Keratinocyte (primary cell): ENCODE results near the gene ITGAD. TPM values are rescaled to one million over a fixed set of nuclear protein-coding genes. Genes with fewer than 3 reads are reported as not detected.

ENCODE experiments used
- DNase-seq: peaks from one replicate; pipeline ENCODE4 v3.0.0-alpha.2; 2011; ENCODE audit warnings: low read depth, missing footprints, low spot score
- FAIRE-seq: peaks from 2 replicates; lab custom pipeline; 2011; peaks lifted over from hg19 to GRCh38; lab: Jason Lieb, UNC
- H2AFZ ChIP-seq: 2 replicates; pipeline ENCODE4 v1.6.0; 2012; ENCODE audit warnings: low read length, control low read depth, inconsistent platforms; ENCODE audit not compliant: control insufficient read depth
- H3K27ac ChIP-seq: 2 replicates; pipeline ENCODE4 v1.5.1; 2011; ENCODE audit warnings: low read length; ENCODE audit not compliant: control insufficient read depth, insufficient read depth
- H3K27me3 ChIP-seq: 3 replicates; pipeline ENCODE4 v1.6.0; 2011; ENCODE audit warnings: low read length; ENCODE audit not compliant: control insufficient read depth, insufficient read depth; ENCODE audit errors: extremely low read depth
- H3K36me3 ChIP-seq, 2 experiments: 2 replicates in 1 of 2; 3 replicates in 1 of 2; pipeline ENCODE4 v1.5.1; 2011; ENCODE audit warnings: low read length in 2 of 2, mild to moderate bottlenecking in 1 of 2; ENCODE audit not compliant: control insufficient read depth in 2 of 2, insufficient read depth in 2 of 2; ENCODE audit errors: extremely low read depth in 1 of 2
- H3K4me1 ChIP-seq: 3 replicates; pipeline ENCODE4 v1.5.1; 2011; ENCODE audit warnings: low read length; ENCODE audit not compliant: control insufficient read depth, insufficient read depth; ENCODE audit errors: extremely low read depth
- H3K4me2 ChIP-seq: 3 replicates; pipeline ENCODE4 v1.6.0; 2011; ENCODE audit warnings: low read depth, low read length; ENCODE audit not compliant: control insufficient read depth, insufficient read depth; ENCODE audit errors: extremely low read depth
- H3K4me3 ChIP-seq, 3 experiments: fragments of 200-600 bp in 1 of 3; sonication (generic) in 1 of 3; 2 replicates in 2 of 3; 3 replicates in 1 of 3; pipeline ENCODE4 v1.5.1; 2011 to 2016; ENCODE audit warnings: low read length in 3 of 3, mild to moderate bottlenecking in 3 of 3, control low read depth in 2 of 3, inconsistent platforms in 1 of 3, low read depth in 1 of 3, mixed read lengths in 1 of 3, mixed run types in 1 of 3, moderate library complexity in 1 of 3; ENCODE audit not compliant: control insufficient read depth in 2 of 3, insufficient read depth in 2 of 3; ENCODE audit errors: extremely low read depth in 1 of 3
- H3K79me2 ChIP-seq: 2 replicates; pipeline ENCODE4 v1.6.0; 2012; ENCODE audit warnings: low read length; ENCODE audit not compliant: control insufficient read depth, insufficient read depth
- H3K9ac ChIP-seq: 3 replicates; pipeline ENCODE4 v1.6.0; 2011; ENCODE audit warnings: low read length; ENCODE audit not compliant: control insufficient read depth, insufficient read depth; ENCODE audit errors: extremely low read depth
- H3K9me1 ChIP-seq: 3 replicates; pipeline ENCODE4 v1.6.0; 2011; ENCODE audit warnings: low read length; ENCODE audit not compliant: control insufficient read depth, insufficient read depth; ENCODE audit errors: extremely low read depth
- H3K9me3 ChIP-seq: 2 replicates; pipeline ENCODE4 v1.5.1; 2012; ENCODE audit warnings: low read depth, low read length; ENCODE audit not compliant: control insufficient read depth
- H4K20me1 ChIP-seq: 3 replicates; pipeline ENCODE4 v1.6.0; 2011; ENCODE audit warnings: low read length; ENCODE audit not compliant: control insufficient read depth, insufficient read depth; ENCODE audit errors: extremely low read depth
- CTCF ChIP-seq, 3 experiments: IDR thresholded peaks in 1 of 3; conservative IDR thresholded peaks in 1 of 3; optimal IDR thresholded peaks in 1 of 3; 2 replicates in 2 of 3; 3 replicates in 1 of 3; pipeline versions ENCODE3 to v1.5.1; 2011; ENCODE audit warnings: low read length in 3 of 3, mild to moderate bottlenecking in 3 of 3, moderate library complexity in 2 of 3, control low read depth in 1 of 3, inconsistent platforms in 1 of 3; ENCODE audit not compliant: insufficient read depth in 2 of 3; ENCODE audit errors: extremely low read depth in 1 of 3
- EZH2 ChIP-seq: IDR thresholded peaks from one replicate; pipeline ENCODE4 v1.6.1; 2012; ENCODE audit warnings: inconsistent platforms, mild to moderate bottlenecking, low read length, moderate library complexity
- dilution Hi-C: fragments of 300-500 bp; cut with MboI; formaldehyde crosslinking; loops from one replicate; pipeline ENCODE4 v1.7.0; 2020; ENCODE audit warnings: low sequenced_read_pairs; ENCODE audit not compliant: extremely low pct_ligation_motif_present
- polyA plus RNA-seq, 5 experiments: library from polyadenylated mRNA; depleted of rRNA in 3 of 5; stranded (reverse) in 3 of 5; stranded (forward) in 1 of 5; unstranded in 1 of 5; fragments of >200 nt; gene quantifications; 1 replicate in 1 of 5; 2 replicates in 3 of 5; 3 replicates in 1 of 5; pipeline versions ENCODE4 v1.2.1 to v1.2.3, GENCODE V29; 2011 to 2012; ENCODE audit warnings: missing spikeins in 2 of 5, low read depth in 1 of 5, low replicate concordance in 1 of 5

The ITGAD gene
- polyA plus RNA-seq, 1 donor (not counting 4 experiments of a cell fraction or from before 2014, with no cell fraction given), result not detected

- Histone ChIP-seq H3K4me2 (no peak overlapping the region), H3K4me1 (peaks cover 22% of the 10 kb centered on the region), H2AFZ (no peak overlapping the region), H4K20me1 (peaks cover 5% of the 10 kb centered on the region), H3K79me2 (peaks cover 18% of the 10 kb centered on the region), H3K9ac (no peak overlapping the region), H3K36me3 (peaks cover 11 to 21% of the 10 kb centered on the region in 2 experiments), H3K4me3 (no peak overlapping the region), H3K27me3 (no peaks in the 10 kb centered on the region), H3K9me3 (no peaks in the 10 kb centered on the region), H3K9me1 (no peaks in the 10 kb centered on the region), H3K27ac (no peak overlapping the region)
- DNase-seq (no peak), FAIRE-seq (no peak)
- TF ChIP-seq EZH2 (no peak), CTCF (optimal IDR thresholded peaks at IDR 0.05 in 1 of 3, IDR thresholded peaks at IDR 0.05 in 1 of 3, conservative IDR thresholded peaks at IDR 0.05 in 1 of 3; ENCODE audit: extremely low read depth in 1 of 3, insufficient read depth in 2 of 3, low read length in 3 of 3) (no peak)
- dilution Hi-C loops, result no loop called here
Measured at GRCh38 chr16:31461921-31462804, 69.0 kb downstream of the ITGAD start.

GRCh38 chr16:31464348-31464769, 71.2 kb downstream of the ITGAD start:
- Histone ChIP-seq H4K20me1 (no peaks in the 10 kb centered on the region), H3K9me1 (no peaks in the 10 kb centered on the region), H3K79me2 (peaks cover 1% of the 10 kb centered on the region), H3K27ac (no peak overlapping the region), H3K27me3 (no peaks in the 10 kb centered on the region), H3K36me3 (peaks cover 9 to 22% of the 10 kb centered on the region in 2 experiments), H3K9ac (no peak overlapping the region), H3K9me3 (no peaks in the 10 kb centered on the region), H3K4me3 (no peak overlapping the region), H2AFZ (no peak overlapping the region), H3K4me1 (peaks cover 10% of the 10 kb centered on the region), H3K4me2 (no peak overlapping the region)
- DNase-seq (no peak), FAIRE-seq (no peak)
- dilution Hi-C loops, result no loop called here
- TF ChIP-seq CTCF (optimal IDR thresholded peaks at IDR 0.05 in 1 of 3, IDR thresholded peaks at IDR 0.05 in 1 of 3, conservative IDR thresholded peaks at IDR 0.05 in 1 of 3; ENCODE audit: extremely low read depth in 1 of 3, insufficient read depth in 2 of 3, low read length in 3 of 3), result no peak
